ENCODE results near the gene ESYT2. TPM values are rescaled to one million over a fixed set of nuclear protein-coding genes. Genes with fewer than 3 reads are reported as not detected.

Gene ESYT2
- total and polyA plus RNA-seq, 2 of the 4 experiments (the other 2 are of a cell fraction): 26.7 to 69.9 TPM

DNA sequence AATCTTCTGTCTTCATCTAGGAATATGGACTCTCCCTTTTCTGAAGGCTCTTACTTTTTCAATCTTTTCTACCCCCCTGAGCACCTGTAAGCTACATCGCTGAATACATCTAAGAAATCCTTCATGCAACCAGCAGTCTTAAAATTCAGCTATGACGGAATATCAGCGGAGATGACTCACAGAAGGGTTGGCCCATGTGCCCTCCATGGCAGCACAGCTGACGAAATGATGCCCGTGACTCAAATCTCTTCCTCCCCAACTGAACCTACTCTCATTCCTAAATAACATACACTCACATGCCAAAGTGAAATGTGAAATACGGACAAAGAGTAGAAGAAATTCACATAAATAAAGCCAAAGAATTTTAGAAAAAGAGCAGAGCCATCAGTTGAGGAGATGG lies 94.4 kb downstream of the ESYT2 start:
- no CpG with 5 or more reads among the region's 6 CpGs for WGBS, 2 experiments (ENCODE audit: extremely low coverage in 2 of 2, insufficient read length in 1 of 2)
- peak; percentile 41; the same call in 1 of the 2 replicates for ATAC-seq (ENCODE audit: low read depth)

More for the DNA sequence above, 94.4 kb downstream of the ESYT2 start:
- no TSS peak for BruUV-seq (replicated peaks)
- H2BK120ac ChIP-seq (ENCODE audit: low read depth, low read length): no peak overlapping the region
- H3K4me2 ChIP-seq (ENCODE audit: low read depth, low read length): no peak overlapping the region
- 0 out of 2 replicates have a peak, but pooled peaks cover 2% of the 10 kb centered on the region for H4K20me1 ChIP-seq (ENCODE audit: insufficient read depth, low read length)
- no peak overlapping the region for H3K18ac ChIP-seq (ENCODE audit: low read depth, low read length)
- H2AFZ ChIP-seq (replicated peaks; ENCODE audit: low read length, poor library complexity): no peak overlapping the region
- H3K27ac ChIP-seq (ENCODE audit: insufficient read depth, low read length): no peak overlapping the region
- H4K8ac ChIP-seq (ENCODE audit: low read depth in 2 of 2, low read length in 2 of 2): no peak overlapping the region
- POLR2A ChIA-PET (ENCODE audit: unreplicated experiment): no interaction called here
- no peak overlapping the region for H2AK9ac ChIP-seq (replicated peaks; ENCODE audit: low read depth, low read length, poor library complexity)
- TF ChIP-seq CEBPB (IDR thresholded peaks at IDR 0.05; ENCODE audit: low read depth, low read length): 0 out of 2 replicates have a peak, but pooled peaks have one; percentile 18
- TF ChIP-seq, protein P1, sequence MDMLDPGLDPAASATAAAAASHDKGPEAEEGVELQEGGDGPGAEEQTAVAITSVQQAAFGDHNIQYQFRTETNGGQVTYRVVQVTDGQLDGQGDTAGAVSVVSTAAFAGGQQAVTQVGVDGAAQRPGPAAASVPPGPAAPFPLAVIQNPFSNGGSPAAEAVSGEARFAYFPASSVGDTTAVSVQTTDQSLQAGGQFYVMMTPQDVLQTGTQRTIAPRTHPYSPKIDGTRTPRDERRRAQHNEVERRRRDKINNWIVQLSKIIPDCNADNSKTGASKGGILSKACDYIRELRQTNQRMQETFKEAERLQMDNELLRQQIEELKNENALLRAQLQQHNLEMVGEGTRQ (IDR thresholded peaks at IDR 0.05; ENCODE audit: low read depth, low read length): no peak
- H4K91ac ChIP-seq (ENCODE audit: insufficient read depth, low read depth, low read length): no peak overlapping the region
- no peak overlapping the region for H2BK5ac ChIP-seq (ENCODE audit: low read depth, low read length, poor library complexity, severe bottlenecking)
- dilution Hi-C loops (cut with HindIII; ENCODE audit: low sequenced_read_pairs, unreplicated experiment): no loop called here
- peaks cover 14% of the 10 kb centered on the region; the same call in 1 of the 2 replicates for H3K9me1 ChIP-seq (ENCODE audit: insufficient read depth, low read length)
- in situ Hi-C loops (cut with MboI; ENCODE audit: low sequenced_read_pairs): no loop called here
- no peak overlapping the region for H3K4me3 ChIP-seq (ENCODE audit: insufficient read depth, low read depth, low read length)
- no peak overlapping the region for H3K23ac ChIP-seq (ENCODE audit: low read depth, low read length)
- H3K9me3 ChIP-seq (ENCODE audit: control insufficient read depth, insufficient read depth, low read length): no peaks in the 10 kb centered on the region
- no peak overlapping the region for H3K56ac ChIP-seq (ENCODE audit: extremely low read depth, insufficient read depth, low read length)
- H3K36me3 ChIP-seq (ENCODE audit: control insufficient read depth, insufficient read depth, low read length): peaks cover 36% of the 10 kb centered on the region
- peaks cover 5 to 8% of the 10 kb centered on the region in 2 experiments; a peak in 2 of 4 replicates for H3K79me1 ChIP-seq (ENCODE audit: low read depth in 1 of 2, low read length in 2 of 2)
- H3K9ac ChIP-seq (ENCODE audit: low read depth, low read length): no peak overlapping the region
- intact Hi-C loops (cut with micrococcal nuclease): no loop called here
- H3K4ac ChIP-seq (ENCODE audit: low read depth, low read length): no peak overlapping the region
- no peak overlapping the region for H2BK15ac ChIP-seq (ENCODE audit: low read depth, low read length)
- CTCF ChIA-PET: no interaction called here
- H2BK20ac ChIP-seq (ENCODE audit: low read depth, low read length): no peak overlapping the region
- DNase-seq: peak; percentile 57
- H2AK5ac ChIP-seq (ENCODE audit: low read depth, low read length): no peak overlapping the region
- no peaks in the 10 kb centered on the region for H3K27me3 ChIP-seq (ENCODE audit: control insufficient read depth, insufficient read depth, low read length)
- H3K14ac ChIP-seq (replicated peaks; ENCODE audit: low read depth, low read length): no peak overlapping the region
- H4K5ac ChIP-seq (ENCODE audit: low read depth, low read length): no peak overlapping the region
- peaks cover 5% of the 10 kb centered on the region for H3K4me1 ChIP-seq (ENCODE audit: control insufficient read depth, insufficient read depth, low read length)
